NCI-H69 (cell line): ENCODE measurements around the gene CDKN2A.

ENCODE experiments used
- DNase-seq: peaks from one replicate; lab custom pipeline; 2025; lab: John Stamatoyannopoulos, UW

Gene CDKN2A

DNA sequence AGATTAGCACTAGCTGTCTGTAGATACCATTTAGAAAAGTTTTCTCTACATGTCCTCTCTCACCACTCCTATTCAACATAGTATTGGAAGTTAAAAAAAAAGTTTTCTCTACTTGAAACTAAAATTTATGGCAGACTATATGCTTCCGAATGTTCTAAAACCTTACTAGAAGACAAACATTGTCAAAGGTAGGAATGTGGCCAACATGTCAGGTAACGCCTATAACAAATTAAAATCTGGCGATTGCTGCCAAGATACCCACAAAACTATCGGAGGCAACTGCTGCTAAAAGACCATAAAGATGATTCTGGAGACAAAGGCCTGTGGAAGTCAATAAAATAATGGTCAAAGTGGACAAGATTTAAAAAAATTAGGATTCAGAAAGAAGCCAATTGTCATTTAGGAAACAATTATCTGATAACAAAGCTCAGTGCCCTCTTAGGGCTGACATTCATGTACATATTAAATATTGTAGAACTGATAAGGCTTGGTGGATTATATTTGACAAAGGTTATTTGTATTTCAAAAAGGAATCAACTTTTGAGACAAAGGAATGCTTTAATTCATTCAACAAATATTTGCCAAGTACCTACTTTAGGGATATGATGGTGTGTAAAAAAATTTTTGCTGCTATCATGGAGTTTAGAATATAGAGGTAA lies 52.7 kb downstream of the CDKN2A start:
- no peak for DNase-seq

GRCh38 chr9:21936161-21936560 lies 58.0 kb downstream of the CDKN2A start:
- no peak for DNase-seq

DNA sequence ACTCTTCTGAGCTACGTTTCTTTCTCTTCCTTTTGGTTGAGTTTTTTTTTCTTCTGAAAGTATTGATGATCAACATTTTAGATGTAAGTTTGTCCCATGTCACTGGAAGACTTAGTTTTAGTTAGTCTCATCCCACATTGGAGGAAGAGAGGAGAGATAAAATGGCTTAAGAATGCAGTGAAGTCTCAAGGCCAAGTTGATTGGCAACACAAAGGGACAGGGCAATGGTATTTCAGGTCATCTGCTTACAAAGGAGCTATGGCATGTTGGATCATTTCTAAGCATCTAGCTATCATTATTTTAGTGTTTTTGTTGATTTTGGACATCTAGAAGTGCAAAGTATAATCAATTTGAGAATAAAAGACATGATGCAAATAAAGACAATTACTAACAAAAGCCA lies 58.6 kb downstream of the CDKN2A start:
- DNase-seq = no peak

DNA sequence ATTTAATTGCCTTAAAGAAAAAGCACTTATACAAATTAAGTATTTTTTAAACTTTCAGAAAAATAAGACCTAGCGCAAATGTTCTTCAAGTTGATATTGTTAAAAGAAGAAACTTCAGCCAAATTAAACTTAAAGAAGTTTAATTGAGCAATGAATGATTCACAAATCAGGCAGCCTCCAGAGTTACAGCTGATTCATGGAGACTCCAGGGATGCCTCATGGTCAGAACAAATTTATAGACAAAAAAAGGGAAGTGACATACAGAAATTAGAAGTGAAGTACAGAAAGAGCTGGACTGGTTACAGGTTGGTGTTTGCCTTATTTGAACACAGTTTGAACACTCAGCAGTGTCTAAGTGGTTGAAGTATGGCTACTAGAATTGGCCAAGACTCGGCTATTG lies 60.3 kb downstream of the CDKN2A start:
- DNase-seq = no peak

GRCh38 chr9:21933281-21933680 lies 60.9 kb downstream of the CDKN2A start:
- DNase-seq = no peak

GRCh38 chr9:21931428-21931827 lies 62.8 kb downstream of the CDKN2A start:
- DNase-seq = no peak

GRCh38 chr9:21927752-21928151 lies 66.4 kb downstream of the CDKN2A start:
- DNase-seq = no peak

DNA sequence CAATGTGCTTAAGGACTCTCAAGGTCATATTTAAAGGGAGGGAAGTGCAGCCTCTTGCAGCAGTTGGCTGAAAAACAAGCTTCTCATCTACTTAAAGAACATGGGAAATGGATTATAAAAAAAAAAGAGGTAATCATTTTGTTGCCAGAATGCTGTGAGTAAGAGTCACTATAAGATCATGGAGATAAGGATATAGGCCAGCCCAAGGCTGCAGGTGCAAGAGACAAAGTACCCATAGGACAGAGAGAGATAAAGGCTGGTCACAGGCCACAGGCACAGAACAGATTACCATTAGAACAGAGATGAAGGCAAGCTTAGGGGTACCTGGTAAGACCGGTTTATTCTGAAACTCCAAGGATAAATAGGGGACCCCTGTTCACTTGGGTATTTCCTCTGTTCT lies 70.5 kb downstream of the CDKN2A start:
- no peak for DNase-seq

DNA sequence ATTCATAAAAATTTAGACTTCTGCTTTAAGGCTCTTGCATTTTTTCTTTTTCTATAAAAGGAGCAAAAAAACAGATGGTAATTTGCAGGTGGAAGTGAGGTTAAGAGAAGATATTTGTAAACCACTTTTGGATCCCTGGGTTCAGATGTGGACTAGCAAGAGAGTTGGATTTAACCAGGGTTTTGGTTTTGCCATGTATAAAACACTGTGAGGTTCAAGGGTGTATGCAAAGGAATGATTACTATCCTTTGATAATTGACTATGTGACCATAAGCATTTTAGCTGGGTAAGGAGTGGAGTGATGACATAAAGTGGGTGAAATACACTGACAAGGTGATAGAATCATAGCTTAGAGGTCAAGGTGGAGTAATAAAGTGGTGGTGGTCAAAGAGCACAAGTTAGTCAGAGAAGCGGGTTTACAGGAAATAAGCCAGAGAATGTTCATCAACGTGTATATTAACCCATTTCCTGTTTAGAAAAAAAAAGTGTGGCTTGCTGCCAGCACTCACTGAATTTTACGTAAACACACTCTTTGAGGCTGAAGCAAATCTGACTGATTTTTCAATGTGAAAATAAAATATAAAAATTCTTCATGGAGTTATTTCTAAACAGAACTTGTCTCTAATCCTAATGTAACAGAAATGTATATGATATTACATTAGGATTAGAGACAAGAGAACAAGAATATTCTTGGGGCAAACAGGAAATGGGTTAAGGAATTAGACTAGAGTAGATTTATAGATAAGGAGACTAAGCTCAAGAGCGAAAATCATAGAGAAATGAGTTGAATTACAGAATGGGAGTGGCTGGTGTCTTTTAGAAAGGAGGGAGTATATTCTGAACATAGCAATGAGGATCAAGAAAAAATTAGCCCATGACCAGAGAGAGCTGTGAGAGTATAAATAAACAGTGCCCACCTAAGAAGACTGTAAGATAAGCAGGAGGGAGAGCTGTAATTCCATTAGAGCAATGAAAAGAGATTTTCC lies 74.5 kb downstream of the CDKN2A start:
- peak; percentile 56 for DNase-seq
